NCI-H345 (cell line): Measurements from ENCODE around the gene SLF2.

ENCODE experiments used
- DNase-seq: peaks from one replicate; lab custom pipeline; 2025; lab: John Stamatoyannopoulos, UW

The SLF2 gene

GRCh38 chr10:100912605-100913469 is at the start of gene SLF2:
SLF2 (plus strand) TSS chr10:100912963; CDS start chr10:100913111, 148 bp downstream.
- peak; percentile 95 for DNase-seq

DNA sequence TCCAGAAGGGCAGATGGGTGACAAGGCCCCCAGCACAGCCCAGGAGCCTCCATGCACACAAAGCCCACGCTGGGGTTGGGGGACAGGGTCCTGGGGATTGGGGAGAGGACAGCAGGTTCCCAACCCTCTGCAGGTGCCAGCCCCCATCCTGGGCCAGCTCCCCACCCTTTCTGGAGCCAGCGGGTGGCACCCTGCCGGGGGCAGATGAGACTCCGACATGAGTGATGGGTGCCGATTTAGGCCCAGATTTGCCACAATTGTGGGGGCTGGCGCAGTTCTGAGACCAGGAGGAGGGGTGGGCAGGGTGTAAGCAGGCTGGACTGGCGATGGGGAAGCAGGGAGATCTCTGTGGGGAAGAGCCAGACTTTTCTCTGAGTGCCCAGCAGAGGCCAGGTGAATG is 49.3 kb upstream of the SLF2 start:
- no peak for DNase-seq

DNA sequence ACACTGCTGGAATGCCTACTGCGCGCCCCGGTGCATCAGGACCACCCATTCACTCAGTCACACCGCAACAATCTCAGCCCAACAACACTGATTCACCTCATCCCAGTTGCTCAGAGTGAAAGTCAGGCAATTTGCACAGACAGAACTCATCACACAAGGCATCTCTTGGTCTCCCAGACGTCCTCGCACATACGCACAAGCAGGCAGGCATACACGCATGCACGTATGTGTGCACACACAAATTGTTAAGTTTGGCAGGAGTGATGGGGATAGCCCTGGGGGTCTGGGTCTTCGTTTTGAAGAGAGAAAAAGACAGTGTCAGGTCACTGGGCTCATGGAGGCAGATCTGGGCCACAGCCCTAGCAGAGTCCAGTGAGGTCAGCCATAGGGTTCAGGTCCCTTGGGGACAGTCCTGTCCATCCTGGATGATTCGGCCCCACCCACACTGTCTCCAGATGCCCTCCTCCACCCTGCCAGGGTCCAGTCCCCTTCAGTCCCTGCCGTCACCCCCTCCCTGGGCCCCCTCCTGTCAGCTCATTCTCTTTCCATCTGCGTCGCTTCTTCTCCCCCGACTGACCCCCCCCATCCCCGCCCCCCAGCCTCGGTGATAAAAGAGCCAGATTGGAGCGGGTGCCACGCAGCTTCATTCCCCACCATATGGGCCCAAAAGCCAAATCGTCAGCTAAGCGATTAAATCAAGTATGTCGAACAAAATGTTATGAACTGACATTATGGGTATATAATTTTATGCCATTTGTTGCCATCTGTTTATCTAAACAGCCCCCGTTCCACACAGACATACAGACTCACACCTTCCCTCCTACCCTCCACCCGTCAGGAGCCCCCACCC is 48.5 kb upstream of the SLF2 start:
- DNase-seq: no peak

DNA sequence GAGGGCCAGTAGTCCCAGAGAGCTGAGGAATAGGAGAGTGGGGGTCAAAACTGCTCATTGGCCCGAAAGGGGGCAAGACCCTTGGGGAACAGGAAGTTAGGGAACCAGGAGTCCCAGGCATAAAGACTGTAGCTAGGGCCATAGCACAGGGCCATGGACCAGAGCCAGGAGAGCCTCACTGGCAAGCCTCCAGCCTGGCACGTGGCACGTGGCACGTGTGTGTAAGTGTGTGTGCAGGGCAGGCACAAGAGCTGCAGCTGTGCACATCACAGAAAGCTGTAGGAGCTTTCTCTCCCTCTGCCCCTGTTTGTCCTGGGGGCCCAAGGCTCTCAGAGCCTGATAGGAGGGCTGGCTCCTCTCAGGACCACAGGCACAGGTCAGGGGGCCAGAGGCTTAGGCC is 47.8 kb upstream of the SLF2 start:
- peak; percentile 1 for DNase-seq

GRCh38 chr10:100866010-100866409 is 46.8 kb upstream of the SLF2 start:
- no peak for DNase-seq

DNA sequence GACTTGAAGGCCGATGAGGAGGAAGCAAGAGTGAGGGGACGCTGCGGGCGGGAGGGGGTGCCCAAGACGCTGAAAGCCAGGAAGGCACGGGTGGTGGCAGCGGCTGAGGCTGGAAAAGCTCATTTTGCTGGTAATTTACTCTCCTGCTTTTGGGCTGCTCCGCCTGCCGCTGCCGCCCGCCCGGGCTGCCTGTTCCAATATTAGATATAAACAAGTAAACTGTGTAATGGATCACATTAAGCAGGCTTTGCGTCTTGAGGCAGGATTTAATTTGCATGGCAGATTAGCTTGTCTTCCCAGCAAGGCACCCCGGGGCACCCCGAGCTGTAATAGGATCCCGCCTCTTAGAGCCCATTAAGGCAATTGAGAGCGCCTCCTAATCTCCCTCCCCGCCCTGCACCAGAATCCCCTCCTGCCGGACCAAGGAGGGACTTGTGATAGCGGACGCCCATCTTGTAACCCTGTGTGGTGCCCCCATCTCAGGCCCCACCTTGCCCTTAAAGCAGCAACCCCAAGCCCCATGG is 46.1 kb upstream of the SLF2 start:
- DNase-seq: no peak

DNA sequence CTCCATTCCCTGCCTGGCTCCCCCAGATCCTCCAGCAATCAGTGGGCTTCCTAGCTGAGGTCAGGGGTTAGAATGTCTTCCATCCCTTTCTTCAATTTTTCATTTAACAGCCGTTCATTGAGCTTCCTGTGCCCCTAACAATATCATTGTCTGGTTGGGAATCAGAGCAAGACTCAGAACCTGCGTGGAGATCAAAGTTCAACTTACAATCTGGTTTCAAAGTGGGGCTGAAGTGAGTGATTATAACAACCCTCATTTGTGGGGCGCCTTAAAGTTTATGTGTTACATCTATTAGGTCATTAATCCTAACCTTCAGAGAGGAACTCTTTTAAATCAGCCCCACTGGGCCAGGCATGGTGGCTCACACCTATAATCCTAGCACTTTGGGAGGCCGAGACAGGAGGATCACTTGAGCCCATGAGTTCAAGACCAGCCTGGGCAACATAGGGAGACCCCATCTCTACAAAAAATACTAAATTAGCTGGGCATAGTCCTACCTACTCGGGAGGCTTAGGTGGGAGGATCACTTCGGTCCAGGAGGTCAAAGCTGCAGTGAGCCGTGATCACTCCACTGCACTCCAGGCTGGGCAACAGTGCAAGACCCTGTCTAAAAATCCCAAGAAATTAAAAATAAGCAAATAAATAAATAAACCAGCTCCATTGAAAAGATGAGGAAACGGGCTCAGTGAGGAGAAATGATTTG is 45.4 kb upstream of the SLF2 start:
- DNase-seq: no peak

GRCh38 chr10:100868382-100868781 is 44.4 kb upstream of the SLF2 start:
- DNase-seq: no peak

GRCh38 chr10:100869399-100869798 is 43.4 kb upstream of the SLF2 start:
- DNase-seq: no peak

- DNase-seq: peak; percentile 5
Observed at GRCh38 chr10:100872034-100872791, 40.5 kb upstream of the SLF2 start.

DNA sequence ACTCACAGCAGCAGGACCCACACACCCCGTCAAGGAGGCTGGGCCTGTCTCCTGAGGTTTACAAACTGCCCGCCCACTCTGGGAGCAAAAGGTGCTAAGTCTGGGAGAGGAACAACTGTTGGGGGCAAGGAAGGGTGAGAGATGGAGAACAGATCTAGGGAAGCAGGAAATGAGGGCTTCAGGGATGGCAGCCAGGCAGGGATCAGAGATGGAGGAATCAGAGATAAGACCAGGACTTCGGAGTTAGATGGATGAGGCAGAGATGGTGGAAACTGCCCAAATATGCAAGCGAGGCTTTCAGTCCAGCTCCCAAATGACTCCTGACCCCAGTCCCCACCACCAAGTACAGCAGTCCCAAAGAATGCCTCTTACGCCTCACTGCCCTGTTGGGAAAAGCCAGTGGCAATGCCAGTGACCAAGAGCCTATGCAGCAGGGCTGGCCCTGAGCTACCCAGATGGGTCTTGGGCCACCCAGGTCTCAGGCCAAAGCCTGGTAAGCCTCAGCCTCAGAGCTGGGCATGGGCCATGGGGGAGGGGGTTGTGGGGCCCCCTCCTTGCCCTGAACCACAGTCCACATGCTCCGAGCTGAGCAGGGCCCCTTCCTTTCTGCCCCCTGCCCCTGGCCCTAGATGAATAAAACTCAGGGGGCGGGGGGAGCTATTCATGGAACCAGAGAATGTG is 39.5 kb upstream of the SLF2 start:
- DNase-seq: no peak

DNA sequence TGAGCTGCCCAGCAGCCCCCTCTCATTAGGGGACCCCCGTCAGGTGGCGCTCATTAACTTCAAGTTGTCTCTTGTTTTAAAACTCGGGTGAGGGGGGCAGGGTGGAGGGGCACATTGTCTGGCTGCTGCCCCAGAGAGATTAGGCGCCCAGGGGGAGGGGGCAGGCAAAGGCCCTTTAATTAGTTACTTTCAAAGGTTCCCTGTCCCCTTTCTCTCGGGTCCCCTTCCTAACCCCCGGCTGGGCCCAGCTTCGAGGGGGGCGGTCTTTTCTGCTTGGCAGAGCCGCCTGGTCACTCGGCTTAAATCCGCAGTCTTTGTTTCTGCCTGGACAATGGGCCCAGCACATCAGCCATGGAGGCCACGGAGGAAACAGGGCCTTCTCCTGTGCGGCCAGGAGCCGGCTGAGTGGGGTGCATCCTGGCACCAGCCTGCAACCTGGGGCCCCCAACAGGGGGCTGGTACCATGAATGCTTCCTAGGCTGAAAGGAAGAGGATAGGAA is 38.9 kb upstream of the SLF2 start:
- no peak for DNase-seq

GRCh38 chr10:100874702-100875483 is 37.9 kb upstream of the SLF2 start:
- no peak for DNase-seq

DNA sequence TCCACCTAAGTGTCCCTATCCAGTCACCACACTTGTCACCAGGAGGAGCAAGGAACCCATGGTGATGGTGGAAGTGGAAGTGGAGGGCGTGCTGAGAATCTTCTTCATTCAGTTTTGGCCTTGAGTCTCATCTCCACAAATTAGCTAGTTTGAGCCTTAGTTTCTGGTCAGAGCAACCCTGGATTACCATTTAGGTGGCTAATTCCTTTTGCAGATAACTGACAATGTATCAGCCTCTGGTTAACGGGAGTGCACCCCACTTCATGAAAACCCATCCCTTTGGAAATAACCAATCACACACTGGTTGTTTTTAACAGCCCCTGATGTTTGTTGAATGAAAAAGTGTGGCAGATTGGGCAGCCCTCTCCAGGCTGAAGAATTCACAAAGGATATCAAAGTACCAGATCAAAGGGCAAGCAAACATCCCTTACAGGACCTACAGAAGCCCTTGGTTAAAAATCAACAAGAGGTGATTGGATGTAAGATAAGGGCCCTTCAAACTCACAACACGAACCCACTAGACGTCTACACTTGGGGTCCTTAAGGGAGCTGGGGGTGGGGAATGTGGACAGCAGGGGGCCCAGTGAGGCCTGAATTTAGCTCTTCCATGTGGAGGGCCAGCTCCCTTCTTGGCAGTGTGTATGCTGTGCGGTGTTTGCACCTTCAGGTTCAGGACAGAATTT is 37.1 kb upstream of the SLF2 start:
- no peak for DNase-seq

DNA sequence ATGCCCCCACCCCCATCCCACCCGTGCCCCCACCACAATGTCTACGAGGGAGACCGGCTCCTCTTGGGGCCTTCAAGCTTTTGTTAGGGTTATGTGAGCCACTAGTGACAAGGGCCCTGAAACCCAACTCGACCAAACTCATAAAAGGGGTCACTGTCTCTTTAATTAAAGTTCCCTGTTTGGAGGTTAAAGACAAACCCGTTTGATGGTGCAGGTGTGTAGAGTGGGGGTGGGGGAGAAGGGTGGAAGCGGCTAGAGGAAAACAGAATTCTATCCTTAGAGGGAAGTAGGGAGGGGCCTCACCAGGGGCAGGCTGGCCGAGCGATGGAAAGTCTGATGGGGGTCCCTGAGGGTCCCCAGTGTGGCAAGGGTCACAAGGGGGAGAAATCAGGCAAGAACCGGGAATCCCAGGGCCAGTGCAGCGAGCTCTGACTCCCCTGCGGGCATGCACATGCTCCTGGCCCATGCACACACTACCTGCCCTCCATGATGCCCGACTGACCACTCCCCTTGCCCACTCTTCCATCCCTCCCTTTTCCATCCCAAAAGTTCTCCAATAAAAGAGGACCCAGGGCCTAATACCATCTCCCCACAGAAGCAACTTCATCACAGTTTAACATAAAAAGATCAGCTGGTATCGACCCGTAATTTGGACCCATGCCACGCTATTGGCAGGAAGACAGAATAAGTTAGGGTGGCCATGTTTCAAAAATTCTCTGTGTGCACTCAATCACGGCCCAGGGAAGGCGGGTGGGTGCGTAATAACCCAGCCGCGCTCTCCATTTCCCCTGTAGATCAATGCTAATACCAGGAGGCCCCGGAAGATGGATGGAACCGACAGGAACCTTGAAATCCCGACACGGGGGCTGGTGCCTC is 35.9 kb upstream of the SLF2 start:
- no peak for DNase-seq

DNA sequence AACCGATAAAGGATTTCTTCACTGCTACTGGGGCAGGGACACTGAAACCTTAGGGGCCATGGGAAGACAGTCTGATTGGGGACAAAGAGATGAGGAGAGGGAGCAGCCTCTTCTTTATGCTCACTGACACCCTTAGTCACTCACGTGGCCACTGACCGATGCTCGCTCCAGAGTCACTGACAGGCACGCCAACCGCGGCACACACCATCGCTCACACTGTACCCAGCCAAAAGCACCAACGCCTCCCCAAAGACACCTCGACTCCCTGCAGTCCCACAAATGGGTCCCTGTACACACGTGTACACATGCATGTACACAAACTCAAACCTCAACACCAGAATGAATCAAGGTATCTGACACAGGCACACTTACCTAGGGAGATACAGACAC is 35.3 kb upstream of the SLF2 start:
- DNase-seq: no peak

- DNase-seq: peak; percentile 57
Observed at GRCh38 chr10:100878291-100878910, 34.4 kb upstream of the SLF2 start.
